ENCODE results near the gene FOXB1.

Gene FOXB1

DNA sequence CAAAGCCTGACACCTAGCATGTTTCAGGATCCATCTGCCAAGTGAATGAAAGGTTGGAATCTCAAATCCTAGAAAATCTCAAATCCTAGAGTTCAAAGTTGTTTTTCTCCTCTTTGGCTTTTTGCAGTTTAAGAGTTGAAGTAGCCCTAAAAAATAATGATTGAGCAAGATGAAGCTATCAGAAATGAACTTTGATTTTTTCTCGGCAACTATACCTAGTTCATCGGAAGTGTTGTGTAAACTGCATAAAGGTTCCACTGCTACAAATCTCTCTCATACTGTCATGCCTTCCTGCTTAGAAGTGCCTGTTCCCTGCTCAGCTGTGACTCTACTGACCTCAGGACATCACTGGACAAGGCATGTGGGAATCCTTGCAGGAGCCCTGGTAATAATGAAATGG is 35.8 kb upstream of the FOXB1 start:
- no peak overlapping the region for H3K27ac ChIP-seq
- TF ChIP-seq, protein P1, sequence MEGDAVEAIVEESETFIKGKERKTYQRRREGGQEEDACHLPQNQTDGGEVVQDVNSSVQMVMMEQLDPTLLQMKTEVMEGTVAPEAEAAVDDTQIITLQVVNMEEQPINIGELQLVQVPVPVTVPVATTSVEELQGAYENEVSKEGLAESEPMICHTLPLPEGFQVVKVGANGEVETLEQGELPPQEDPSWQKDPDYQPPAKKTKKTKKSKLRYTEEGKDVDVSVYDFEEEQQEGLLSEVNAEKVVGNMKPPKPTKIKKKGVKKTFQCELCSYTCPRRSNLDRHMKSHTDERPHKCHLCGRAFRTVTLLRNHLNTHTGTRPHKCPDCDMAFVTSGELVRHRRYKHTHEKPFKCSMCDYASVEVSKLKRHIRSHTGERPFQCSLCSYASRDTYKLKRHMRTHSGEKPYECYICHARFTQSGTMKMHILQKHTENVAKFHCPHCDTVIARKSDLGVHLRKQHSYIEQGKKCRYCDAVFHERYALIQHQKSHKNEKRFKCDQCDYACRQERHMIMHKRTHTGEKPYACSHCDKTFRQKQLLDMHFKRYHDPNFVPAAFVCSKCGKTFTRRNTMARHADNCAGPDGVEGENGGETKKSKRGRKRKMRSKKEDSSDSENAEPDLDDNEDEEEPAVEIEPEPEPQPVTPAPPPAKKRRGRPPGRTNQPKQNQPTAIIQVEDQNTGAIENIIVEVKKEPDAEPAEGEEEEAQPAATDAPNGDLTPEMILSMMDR (conservative IDR thresholded peaks at IDR 0.05), result no peak
- no peak for TF ChIP-seq ZFX (IDR thresholded peaks at IDR 0.05)

DNA sequence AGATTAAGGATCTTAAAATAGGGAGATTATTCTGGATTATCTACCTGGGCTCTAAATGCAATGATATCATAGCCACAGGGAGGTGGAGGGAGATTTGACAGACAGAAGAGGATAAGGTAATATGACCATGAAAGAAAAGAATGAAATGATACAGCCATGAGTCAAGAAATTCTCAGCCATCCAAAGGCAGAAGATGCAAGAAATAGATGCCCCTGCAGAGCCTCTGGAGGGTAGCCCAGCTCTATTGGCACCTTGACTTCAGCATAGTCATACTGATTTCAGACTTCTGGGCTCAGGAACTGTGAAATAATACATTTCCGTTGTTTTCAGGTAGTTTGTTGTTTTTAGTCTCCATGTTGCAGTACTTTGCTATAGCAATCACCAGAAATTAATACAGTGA is 31.9 kb upstream of the FOXB1 start:
- no peak overlapping the region for H3K27ac ChIP-seq

GRCh38 chr15:59976480-59977271 is 27.4 kb upstream of the FOXB1 start:
- H3K27ac ChIP-seq, result no peak overlapping the region

More for the DNA sequence above, 31.9 kb upstream of the FOXB1 start:
- no peak for TF ChIP-seq ZFX (IDR thresholded peaks at IDR 0.05)
- TF ChIP-seq, protein P1 (conservative IDR thresholded peaks at IDR 0.05), result no peak

GRCh38 chr15:59991834-59992233 is 12.3 kb upstream of the FOXB1 start:
- H3K27ac ChIP-seq, result no peak overlapping the region
- TF ChIP-seq, protein P1 (conservative IDR thresholded peaks at IDR 0.05), result no peak
- no peak for TF ChIP-seq ZFX (IDR thresholded peaks at IDR 0.05)

More at GRCh38 chr15:59976480-59977271, 27.4 kb upstream of the FOXB1 start:
- no peak for TF ChIP-seq ZFX (IDR thresholded peaks at IDR 0.05)
- TF ChIP-seq, protein P1 (conservative IDR thresholded peaks at IDR 0.05), result no peak

DNA sequence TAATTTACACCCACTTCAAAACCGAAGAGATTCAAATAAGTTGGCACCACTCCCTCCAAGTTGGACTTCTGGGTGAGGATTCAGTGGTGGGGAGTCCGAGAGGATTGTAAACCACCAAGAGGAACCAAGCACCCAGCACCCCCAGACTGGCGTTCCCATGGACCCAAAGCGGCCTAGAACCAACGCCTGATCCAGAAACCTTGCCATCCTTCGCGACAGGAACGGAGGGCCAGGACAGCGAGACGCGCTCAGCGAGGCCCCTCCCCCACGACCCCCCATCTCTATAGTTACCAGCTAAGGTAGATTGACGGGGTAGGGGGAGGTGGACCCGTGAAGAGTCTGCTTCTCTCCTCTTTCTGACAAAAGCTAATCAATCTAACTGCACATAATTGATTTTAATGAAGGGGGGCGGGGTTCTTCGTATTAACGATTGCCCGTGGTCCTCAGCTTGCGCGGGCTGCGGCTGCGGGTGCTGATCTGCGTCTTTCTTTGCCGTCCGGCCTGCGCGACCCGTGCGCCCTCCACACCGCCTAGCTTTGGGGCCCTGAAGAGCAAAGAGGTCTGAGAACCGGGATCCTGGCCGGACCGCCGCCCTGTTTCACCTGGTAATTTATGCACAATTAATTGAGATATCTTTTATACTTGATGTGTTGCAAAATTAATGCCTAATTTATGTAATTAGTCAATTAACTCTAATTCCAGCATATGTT is 10.9 kb upstream of the FOXB1 start:
- TF ChIP-seq ZFX (IDR thresholded peaks at IDR 0.05), result no peak
- TF ChIP-seq, protein P1 (conservative IDR thresholded peaks at IDR 0.05), result no peak
- H3K27ac ChIP-seq, result no peak overlapping the region

GRCh38 chr15:59993950-59994401 is 10.1 kb upstream of the FOXB1 start:
- TF ChIP-seq ZFX (IDR thresholded peaks at IDR 0.05), result no peak
- TF ChIP-seq, protein P1 (conservative IDR thresholded peaks at IDR 0.05), result no peak; the same call in 1 of the 2 replicates
- H3K27ac ChIP-seq, result no peak overlapping the region

- no peak overlapping the region for H3K27ac ChIP-seq
- no peak for TF ChIP-seq ZFX (IDR thresholded peaks at IDR 0.05)
- TF ChIP-seq, protein P1 (conservative IDR thresholded peaks at IDR 0.05), result no peak
These were observed 9.6 kb upstream of the FOXB1 start for GRCh38 chr15:59994526-59994887.

All from C4-2B (cell line).